Activated T-cell treated with anti-CD3 and anti-CD28 coated beads, Interleukin-2, amount 50 U/mL, for 1 hour (primary cell): ENCODE results near the gene LAMA3.

Experiments used
- DNase-seq: peaks from one replicate; pipeline ENCODE4 v3.0.0-alpha.2; 2020

LAMA3 gene

GRCh38 chr18:23671564-23671963 lies 17.7 kb upstream of the LAMA3 start:
- DNase-seq, result no peak

GRCh38 chr18:23673725-23674124 lies 15.5 kb upstream of the LAMA3 start:
- DNase-seq, result no peak

GRCh38 chr18:23675236-23675635 lies 14.0 kb upstream of the LAMA3 start:
- no peak for DNase-seq

GRCh38 chr18:23675896-23676295 lies 13.4 kb upstream of the LAMA3 start:
- no peak for DNase-seq

GRCh38 chr18:23682045-23682444 lies 7.2 kb upstream of the LAMA3 start:
- no peak for DNase-seq

GRCh38 chr18:23682472-23682871 lies 6.8 kb upstream of the LAMA3 start:
- DNase-seq, result no peak

- no peak for DNase-seq
Observed at GRCh38 chr18:23683155-23683554, 6.1 kb upstream of the LAMA3 start.

GRCh38 chr18:23683671-23684070 lies 5.6 kb upstream of the LAMA3 start:
- no peak for DNase-seq

- DNase-seq, result no peak
Observed at GRCh38 chr18:23684515-23685197, 4.6 kb upstream of the LAMA3 start.

- DNase-seq, result no peak
Observed at GRCh38 chr18:23688528-23688927, 725 bp upstream of the LAMA3 start.

- peak; percentile 33 for DNase-seq
Observed at GRCh38 chr18:23689616-23690504, 607 bp downstream of the LAMA3 start.

- DNase-seq, result no peak
Observed at GRCh38 chr18:23690505-23691068, 1.3 kb downstream of the LAMA3 start.

GRCh38 chr18:23693846-23694245 lies 4.6 kb downstream of the LAMA3 start:
- no peak for DNase-seq

- no peak for DNase-seq
Observed at GRCh38 chr18:23694637-23695430, 5.6 kb downstream of the LAMA3 start.

GRCh38 chr18:23701017-23701416 lies 11.8 kb downstream of the LAMA3 start:
- DNase-seq, result no peak

GRCh38 chr18:23701544-23702064 lies 12.4 kb downstream of the LAMA3 start:
- no peak for DNase-seq

- DNase-seq, result no peak
Observed at GRCh38 chr18:23702606-23703005, 13.4 kb downstream of the LAMA3 start.

- DNase-seq, result no peak
Observed at GRCh38 chr18:23703057-23703986, 14.1 kb downstream of the LAMA3 start.

- no peak for DNase-seq
Observed at GRCh38 chr18:23703987-23704384, 14.7 kb downstream of the LAMA3 start.

GRCh38 chr18:23704806-23705205 lies 15.6 kb downstream of the LAMA3 start:
- DNase-seq, result no peak

GRCh38 chr18:23706971-23707640 lies 17.9 kb downstream of the LAMA3 start:
- DNase-seq, result no peak
